22Rv1 (cell line): ENCODE results near the gene RBKS.

ENCODE experiments used
- H3K27ac ChIP-seq: fragments of 450-650 bp; 2 replicates; pipeline ENCODE4 v1.5.1; 2017
- ZFX ChIP-seq: fragments of 450-650 bp; IDR thresholded peaks from 2 replicates; pipeline ENCODE4 v1.6.1; 2017; ENCODE audit warnings: antibody characterized with exemption, borderline replicate concordance
- TF ChIP-seq, protein P1 (sequence below): fragments of 450-650 bp; IDR thresholded peaks from 2 replicates; pipeline ENCODE4 v1.5.1; 2017; ENCODE audit warnings: mild to moderate bottlenecking

RBKS gene

DNA sequence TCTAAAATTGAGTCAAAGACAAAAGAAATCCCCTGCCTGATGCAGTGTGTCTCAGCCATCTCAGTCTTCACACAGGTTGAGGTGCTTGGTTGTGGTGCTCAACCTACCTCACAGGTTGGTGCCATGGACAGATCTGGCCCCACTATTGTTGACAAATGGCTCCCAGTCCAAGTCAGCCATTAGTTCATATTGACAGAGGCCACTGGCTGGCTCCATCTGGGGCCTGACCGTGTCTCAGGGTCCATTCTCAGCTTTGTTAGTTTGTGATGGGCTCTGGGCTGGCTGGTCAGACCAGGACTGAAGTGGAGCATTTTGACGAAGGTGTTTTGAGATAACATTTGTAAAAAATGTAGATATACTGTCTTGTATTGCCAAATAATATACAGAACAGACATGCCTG, 81.8 kb downstream of the RBKS start:
- H3K27ac ChIP-seq = no peak overlapping the region
- TF ChIP-seq, protein P1, sequence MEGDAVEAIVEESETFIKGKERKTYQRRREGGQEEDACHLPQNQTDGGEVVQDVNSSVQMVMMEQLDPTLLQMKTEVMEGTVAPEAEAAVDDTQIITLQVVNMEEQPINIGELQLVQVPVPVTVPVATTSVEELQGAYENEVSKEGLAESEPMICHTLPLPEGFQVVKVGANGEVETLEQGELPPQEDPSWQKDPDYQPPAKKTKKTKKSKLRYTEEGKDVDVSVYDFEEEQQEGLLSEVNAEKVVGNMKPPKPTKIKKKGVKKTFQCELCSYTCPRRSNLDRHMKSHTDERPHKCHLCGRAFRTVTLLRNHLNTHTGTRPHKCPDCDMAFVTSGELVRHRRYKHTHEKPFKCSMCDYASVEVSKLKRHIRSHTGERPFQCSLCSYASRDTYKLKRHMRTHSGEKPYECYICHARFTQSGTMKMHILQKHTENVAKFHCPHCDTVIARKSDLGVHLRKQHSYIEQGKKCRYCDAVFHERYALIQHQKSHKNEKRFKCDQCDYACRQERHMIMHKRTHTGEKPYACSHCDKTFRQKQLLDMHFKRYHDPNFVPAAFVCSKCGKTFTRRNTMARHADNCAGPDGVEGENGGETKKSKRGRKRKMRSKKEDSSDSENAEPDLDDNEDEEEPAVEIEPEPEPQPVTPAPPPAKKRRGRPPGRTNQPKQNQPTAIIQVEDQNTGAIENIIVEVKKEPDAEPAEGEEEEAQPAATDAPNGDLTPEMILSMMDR = no peak
- TF ChIP-seq ZFX = no peak

DNA sequence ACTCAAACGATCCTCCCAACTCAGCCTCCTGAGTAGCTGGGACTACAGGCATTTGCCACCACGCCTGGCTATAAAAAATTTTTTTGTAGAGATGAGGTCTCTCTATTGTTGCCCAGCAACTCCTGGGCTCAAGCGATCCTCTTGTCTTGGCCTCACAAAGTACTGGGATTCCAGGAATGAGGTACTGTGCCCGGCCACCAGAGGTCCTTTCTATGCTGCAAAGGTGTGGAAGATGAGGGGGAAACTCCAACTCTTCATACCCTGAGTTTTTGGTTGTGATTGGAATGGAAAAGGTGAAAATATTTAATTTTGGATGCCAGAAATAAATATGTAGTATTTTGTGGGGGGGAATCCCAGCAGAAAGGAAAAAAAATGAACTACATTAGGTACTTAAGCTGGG, 82.7 kb downstream of the RBKS start:
- TF ChIP-seq, protein P1 = peak; percentile 66
- no peak for TF ChIP-seq ZFX
- H3K27ac ChIP-seq = no peak overlapping the region

DNA sequence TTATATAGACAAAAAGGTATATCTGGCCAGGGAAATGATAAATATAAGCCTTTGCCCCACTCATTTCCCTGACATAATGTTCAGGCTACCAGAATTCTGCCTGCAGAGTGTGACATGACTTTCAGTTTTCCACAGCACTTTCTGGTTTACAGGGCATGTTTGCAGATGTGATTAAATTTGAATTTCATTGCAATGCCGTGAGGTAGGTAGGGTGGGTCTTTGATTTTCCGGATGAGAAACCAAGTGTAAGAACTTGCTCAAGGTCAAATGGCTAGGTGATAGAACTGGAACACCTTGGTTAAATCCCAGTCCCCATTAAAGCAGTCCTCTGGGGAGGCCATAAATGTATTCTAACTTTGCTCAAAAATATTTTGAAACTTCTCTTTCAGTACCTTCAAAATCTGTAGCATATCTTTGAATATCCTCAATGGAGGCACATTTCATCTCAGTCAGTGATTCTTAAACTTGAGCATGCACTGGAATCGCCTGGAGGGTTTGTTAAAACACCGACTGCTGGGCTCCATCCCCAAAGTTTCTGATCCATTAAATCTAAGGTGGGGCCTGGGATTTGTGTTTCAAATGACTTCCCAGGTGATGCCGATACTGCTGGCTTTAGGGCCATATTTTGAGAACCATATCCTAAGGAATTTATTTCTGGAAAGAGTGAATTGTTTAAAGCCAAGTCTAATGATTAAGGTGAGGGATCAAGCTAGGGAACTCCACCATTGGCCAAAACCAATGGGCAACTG, 83.7 kb downstream of the RBKS start:
- no peak overlapping the region for H3K27ac ChIP-seq
- TF ChIP-seq, protein P1 = no peak
- TF ChIP-seq ZFX = no peak

DNA sequence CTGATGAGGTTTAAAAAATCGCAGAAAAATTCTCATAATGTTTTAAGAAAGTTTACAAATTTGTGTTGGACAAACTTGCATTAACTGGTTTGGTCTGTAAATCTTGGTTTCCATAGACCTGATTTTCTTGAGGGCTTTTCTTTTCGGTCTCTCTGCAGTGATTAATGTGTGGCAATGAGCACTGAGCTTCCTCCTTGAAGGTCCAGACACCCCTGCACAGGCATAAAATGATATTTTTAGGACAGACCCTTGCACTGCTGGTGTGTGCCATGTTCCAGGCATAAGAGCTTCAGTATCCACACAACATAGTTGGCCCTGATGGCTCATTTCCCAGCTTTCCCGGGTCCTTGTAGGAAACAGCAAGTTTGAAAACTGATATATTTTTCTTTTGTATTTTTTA, 85.0 kb downstream of the RBKS start:
- no peak overlapping the region for H3K27ac ChIP-seq
- TF ChIP-seq ZFX = no peak
- TF ChIP-seq, protein P1 = no peak

DNA sequence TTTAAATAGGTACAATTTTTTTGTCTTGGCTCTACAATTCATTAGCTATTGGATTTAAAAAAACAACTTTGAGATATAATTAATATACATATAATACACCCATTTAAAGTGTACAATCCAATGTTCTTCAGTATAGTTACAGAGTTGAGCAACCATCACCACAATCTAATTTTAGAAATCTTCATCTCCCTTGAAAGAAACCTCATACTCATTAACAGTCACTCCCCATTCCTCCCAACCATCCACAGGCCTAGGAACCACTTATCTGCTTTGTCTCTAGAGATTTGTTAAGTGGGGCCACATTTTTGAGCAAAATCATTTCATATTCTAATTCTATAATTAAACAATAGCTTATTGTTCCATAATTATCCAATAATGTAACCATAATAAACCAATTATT, 86.0 kb downstream of the RBKS start:
- H3K27ac ChIP-seq = no peak overlapping the region
- no peak for TF ChIP-seq ZFX
- TF ChIP-seq, protein P1 = no peak

DNA sequence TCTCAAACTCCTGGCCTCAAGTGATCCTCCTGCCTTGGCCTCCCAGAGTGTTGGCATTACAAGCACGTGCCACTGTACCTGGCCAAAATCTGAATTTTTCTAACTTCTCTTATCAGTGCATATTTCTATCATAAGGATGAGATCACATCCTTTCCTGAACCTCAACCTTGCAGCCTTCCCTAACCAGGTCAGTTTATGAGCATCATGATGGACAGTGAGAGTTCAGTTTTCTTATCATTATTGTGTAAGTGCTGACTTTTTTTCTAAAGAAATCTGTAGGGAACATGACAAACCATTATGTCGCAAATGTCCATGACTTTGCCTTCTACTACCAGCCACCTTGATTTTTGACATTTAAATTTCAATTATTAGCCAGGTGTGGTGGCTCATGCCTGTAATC, 87.1 kb downstream of the RBKS start:
- TF ChIP-seq, protein P1 = no peak
- TF ChIP-seq ZFX = no peak
- no peak overlapping the region for H3K27ac ChIP-seq

DNA sequence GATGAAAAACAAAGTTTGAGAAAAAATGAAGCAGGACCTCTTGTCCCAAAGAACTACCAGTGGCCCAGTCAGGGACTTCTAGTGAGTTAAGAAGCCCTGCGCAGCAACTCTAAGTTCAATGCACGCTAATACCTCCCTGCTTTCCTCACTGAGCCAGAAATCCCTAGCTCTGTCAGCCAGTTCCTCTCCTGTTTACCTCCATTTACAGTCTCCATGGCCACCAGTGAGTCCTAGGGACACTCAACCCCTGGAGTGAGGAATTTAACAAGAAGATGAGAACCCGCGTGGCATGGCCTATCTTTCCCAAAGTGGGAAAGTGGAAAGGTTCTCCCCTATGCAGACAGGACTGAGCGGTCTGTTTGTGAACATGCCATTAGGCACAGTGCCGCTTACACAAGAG, 87.6 kb downstream of the RBKS start:
- H3K27ac ChIP-seq = no peak overlapping the region
- no peak for TF ChIP-seq ZFX
- TF ChIP-seq, protein P1 = no peak
